Kidney (tissue), 14 donors: ENCODE measurements around the gene DNAAF8. TPM values are rescaled to one million over a fixed set of nuclear protein-coding genes. Genes with fewer than 3 reads are reported as not detected.

ENCODE experiments used
- DNase-seq, 5 donors: peaks; one replicate each; pipeline ENCODE4 v3.0.0-alpha.2; 2013 to 2020
- FAIRE-seq: peaks from 2 replicates; lab custom pipeline; 2012; peaks lifted over from hg19 to GRCh38; lab: Jason Lieb, UNC
- H3K27ac ChIP-seq, 2 donors: one replicate each; pipeline ENCODE4 v1.7.0; 2013; ENCODE audit warnings: low read depth in 2 of 2, low read length in 2 of 2, inconsistent platforms in 1 of 2
- H3K27me3 ChIP-seq: one replicate; pipeline ENCODE4 v1.7.1; 2013; ENCODE audit warnings: low read length, inconsistent platforms; ENCODE audit not compliant: control insufficient read depth, insufficient read depth
- H3K36me3 ChIP-seq, 3 donors: one replicate each; pipeline versions ENCODE4 v1.7.0 to v1.7.1; 2013; ENCODE audit warnings: low read length in 3 of 3, control low read depth in 1 of 3, inconsistent platforms in 1 of 3; ENCODE audit not compliant: insufficient read depth in 3 of 3, control insufficient read depth in 2 of 3
- H3K4me1 ChIP-seq, 3 donors: one replicate each; pipeline versions ENCODE4 v1.7.0 to v1.7.1; 2013; ENCODE audit warnings: low read length in 3 of 3, inconsistent platforms in 1 of 3, low read depth in 1 of 3; ENCODE audit not compliant: control insufficient read depth in 2 of 3, insufficient read depth in 2 of 3
- H3K4me3 ChIP-seq, 3 donors: one replicate each; pipeline versions ENCODE4 v1.7.0 to v1.8.1; 2013; ENCODE audit warnings: low read length in 3 of 3, control low read depth in 1 of 3, inconsistent platforms in 1 of 3
- H3K9ac ChIP-seq, 3 donors: one replicate each; pipeline versions ENCODE4 v1.7.0 to v1.7.1; 2013; ENCODE audit warnings: low read length in 3 of 3, control low read depth in 1 of 3, inconsistent platforms in 1 of 3
- H3K9me3 ChIP-seq, 3 donors: one replicate each; pipeline versions ENCODE4 v1.7.0 to v1.7.1; 2013; ENCODE audit warnings: low read length in 3 of 3, control low read depth in 1 of 3, inconsistent platforms in 1 of 3; ENCODE audit not compliant: control insufficient read depth in 2 of 3, insufficient read depth in 1 of 3
- CTCF ChIP-seq: IDR thresholded peaks from 3 replicates; pipeline ENCODE4 v1.5.1; 2012; ENCODE audit warnings: mild to moderate bottlenecking, moderate library complexity, borderline replicate concordance; ENCODE audit not compliant: insufficient read depth; ENCODE audit errors: extremely low read depth
- intact Hi-C: fragments of 100-400 bp; cut with DNase I; formaldehyde crosslinking; loops from one replicate; pipeline ENCODE4 v1.11.1; 2022
- polyA plus RNA-seq: library from polyadenylated mRNA; stranded (reverse); fragments of 350-450 nt; fragmentation: Illumina TruSeq; extraction: RNeasy Lipid Tissue Mini Kit (QIAGEN cat#74804); gene quantifications from one replicate; pipeline ENCODE4 v1.2.3, GENCODE V29; 2014; ENCODE audit warnings: low read depth, low replicate concordance; ENCODE audit not compliant: insufficient read depth
- total RNA-seq: library from RNA; stranded (reverse); fragmentation: NEBNext Ultra II Directional; extraction: Animal tissue kit (Norgen Biotek cat#: 25700); gene quantifications from one replicate; pipeline ENCODE4 v1.2.1, GENCODE V29; 2021
- donor health status: control.
- donor health status: control.
- donor health status: control.
- donor health status: control.
- donor health status: control.
- donor health status: DM: yes; HTN: yes; CAD: no.
- donor health status: Normal renal cell carcinoma (clear cell type).

The DNAAF8 gene
- total and polyA plus RNA-seq, 2 donors from 2014 or later: 1.8 to 4.0 TPM

DNA sequence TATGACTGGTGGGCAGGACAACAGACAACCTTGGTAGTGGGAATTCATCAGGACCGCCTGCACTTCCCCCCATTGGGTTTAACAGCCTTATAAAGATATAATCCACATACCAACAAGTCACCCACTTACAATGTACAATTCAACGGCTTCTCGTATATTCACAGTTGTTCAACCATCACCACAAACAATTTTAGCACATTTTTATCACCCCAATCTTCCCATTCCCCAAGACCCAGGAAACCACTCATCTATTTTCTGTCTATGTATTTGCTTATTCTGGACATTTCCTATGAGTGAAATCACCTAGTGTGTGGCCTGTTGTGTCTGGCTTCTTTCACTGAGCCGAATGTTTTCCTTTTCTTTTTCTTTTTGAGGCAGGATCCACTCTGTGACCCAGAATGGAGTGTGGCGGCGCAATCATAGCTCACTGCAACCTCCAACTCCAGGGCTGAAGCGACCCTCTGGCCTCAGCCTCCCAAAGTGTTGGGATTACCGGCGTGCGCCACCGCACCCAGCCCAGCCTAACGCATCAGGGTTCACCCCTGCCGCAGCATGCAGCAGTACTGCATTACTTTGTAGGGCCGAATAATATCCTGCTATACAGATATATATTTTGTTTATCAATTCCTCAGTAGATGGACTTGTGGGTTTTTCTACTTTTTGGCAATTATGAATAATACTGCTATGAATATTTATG is 11.1 kb upstream of the DNAAF8 start:
- TF ChIP-seq CTCF: no peak
- intact Hi-C loops: no loop called here
- Histone ChIP-seq H3K36me3 (peaks cover 0 to 19% (median 15%) of the 10 kb centered on the region in 3 donors), H3K9me3 (no peaks in the 10 kb centered on the region), H3K27ac (no peak overlapping the region), H3K4me3 (no peak overlapping the region), H3K27me3 (no peaks in the 10 kb centered on the region), H3K4me1 (no peaks in the 10 kb centered on the region), H3K9ac (no peak overlapping the region)
- DNase-seq: peak in 1 of 5 donors; percentile 28
- FAIRE-seq: no peak

GRCh38 chr16:4724661-4725270 is 9.6 kb upstream of the DNAAF8 start:
- no peak for TF ChIP-seq CTCF
- Histone ChIP-seq H3K27ac (no peak overlapping the region), H3K9me3 (no peaks in the 10 kb centered on the region), H3K4me3 (no peak overlapping the region), H3K27me3 (no peaks in the 10 kb centered on the region), H3K4me1 (no peaks in the 10 kb centered on the region), H3K36me3 (peaks cover 0 to 27% (median 22%) of the 10 kb centered on the region in 3 donors), H3K9ac (no peak overlapping the region)
- DNase-seq (peak in 1 of 5 donors; percentile 10), FAIRE-seq (no peak)
- intact Hi-C loops: no loop called here

- intact Hi-C loops: no loop called here
- Histone ChIP-seq H3K4me3 (no peak overlapping the region), H3K36me3 (peaks cover 0 to 27% (median 22%) of the 10 kb centered on the region in 3 donors), H3K4me1 (no peaks in the 10 kb centered on the region), H3K27ac (no peak overlapping the region), H3K9ac (no peak overlapping the region), H3K27me3 (no peaks in the 10 kb centered on the region), H3K9me3 (no peaks in the 10 kb centered on the region)
- no peak for TF ChIP-seq CTCF
- FAIRE-seq (no peak), DNase-seq (peak in 1 of 5 donors; percentile 46)
Measured at GRCh38 chr16:4726616-4727015, 7.7 kb upstream of the DNAAF8 start.
